Right lobe of liver (tissue), 4 donors: ENCODE data around the gene FASTKD3.

Experiments used
- POLR2A ChIP-seq: fragments of 450-650 bp; IDR thresholded peaks from one replicate; pipeline ENCODE4 v1.6.1; 2017; ENCODE audit warnings: antibody characterized with exemption, mild to moderate bottlenecking
- TF ChIP-seq, protein P1 (sequence below), 4 donors: fragments of 200-600 bp in 3 of 4; fragments of 450-650 bp in 1 of 4; IDR thresholded peaks; one replicate each; pipeline versions ENCODE4 v1.5.1 to v1.8.0; 2016 to 2022; ENCODE audit warnings: antibody characterized with exemption in 4 of 4, mild to moderate bottlenecking in 2 of 4
- donor health status: DM: no; HTN: no; CAD: no.
- donor health status: DM: no; HTN: no; CAD: no.
- donor health status: DM: no; HTN: yes; CAD: no.

DNA sequence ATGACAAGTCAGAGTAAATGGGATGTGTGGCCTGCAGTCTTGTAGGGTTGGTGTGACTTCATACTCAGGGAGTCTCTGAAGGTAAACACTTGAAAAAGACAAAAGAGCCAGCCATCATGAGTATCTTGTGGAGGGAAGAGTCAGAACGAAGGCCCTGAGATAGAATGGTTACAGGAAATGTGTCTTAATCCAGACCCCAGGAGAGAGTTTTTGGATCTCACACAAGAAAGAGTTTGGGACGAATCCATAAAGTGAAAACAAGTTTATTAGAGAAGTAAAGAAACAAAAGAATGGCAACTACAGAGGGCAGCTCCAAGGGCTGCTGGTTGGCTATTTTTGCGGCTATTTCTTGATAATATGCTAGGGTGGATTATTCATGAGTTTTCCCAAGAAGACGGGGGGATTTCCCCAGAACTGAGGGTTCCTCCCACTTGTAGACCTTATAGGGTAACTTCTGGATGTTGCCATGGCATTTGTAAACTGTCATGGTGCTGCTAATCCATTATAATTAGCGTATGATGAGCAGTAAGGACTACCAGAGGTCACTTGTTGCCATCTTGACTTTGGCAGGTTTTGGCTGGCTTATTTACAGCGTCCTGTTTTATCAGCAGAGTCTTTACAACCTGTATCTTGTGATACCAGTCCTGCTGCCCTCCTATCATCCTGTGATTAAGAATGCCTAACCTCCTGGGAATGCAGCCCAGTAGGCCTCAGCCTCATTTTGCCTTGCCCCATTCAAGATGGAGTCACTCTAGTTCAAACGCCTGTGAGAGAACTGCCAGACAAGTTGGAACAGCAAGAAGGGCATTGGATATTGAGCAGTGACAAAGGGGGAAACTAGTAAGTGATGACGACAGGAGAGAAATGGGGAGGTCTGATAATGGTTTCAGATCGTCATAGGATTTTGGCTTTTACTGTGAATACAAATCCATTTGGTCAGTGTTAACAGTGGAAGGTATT, 34.1 kb upstream of the FASTKD3 start:
- TF ChIP-seq, protein P1, sequence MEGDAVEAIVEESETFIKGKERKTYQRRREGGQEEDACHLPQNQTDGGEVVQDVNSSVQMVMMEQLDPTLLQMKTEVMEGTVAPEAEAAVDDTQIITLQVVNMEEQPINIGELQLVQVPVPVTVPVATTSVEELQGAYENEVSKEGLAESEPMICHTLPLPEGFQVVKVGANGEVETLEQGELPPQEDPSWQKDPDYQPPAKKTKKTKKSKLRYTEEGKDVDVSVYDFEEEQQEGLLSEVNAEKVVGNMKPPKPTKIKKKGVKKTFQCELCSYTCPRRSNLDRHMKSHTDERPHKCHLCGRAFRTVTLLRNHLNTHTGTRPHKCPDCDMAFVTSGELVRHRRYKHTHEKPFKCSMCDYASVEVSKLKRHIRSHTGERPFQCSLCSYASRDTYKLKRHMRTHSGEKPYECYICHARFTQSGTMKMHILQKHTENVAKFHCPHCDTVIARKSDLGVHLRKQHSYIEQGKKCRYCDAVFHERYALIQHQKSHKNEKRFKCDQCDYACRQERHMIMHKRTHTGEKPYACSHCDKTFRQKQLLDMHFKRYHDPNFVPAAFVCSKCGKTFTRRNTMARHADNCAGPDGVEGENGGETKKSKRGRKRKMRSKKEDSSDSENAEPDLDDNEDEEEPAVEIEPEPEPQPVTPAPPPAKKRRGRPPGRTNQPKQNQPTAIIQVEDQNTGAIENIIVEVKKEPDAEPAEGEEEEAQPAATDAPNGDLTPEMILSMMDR (IDR thresholded peaks at IDR 0.05), result no peak
- TF ChIP-seq POLR2A, result no peak
